ENCODE measurements around the gene CHKB. TPM values are rescaled to one million over a fixed set of nuclear protein-coding genes. Genes with fewer than 3 reads are reported as not detected.

The CHKB gene
- total and polyA plus RNA-seq, 2 donors (not counting 1 experiment from before 2014, with no cell fraction given), result 21.9 to 22.8 TPM

- Histone ChIP-seq H3K79me2 (ENCODE audit: control insufficient read depth, insufficient read depth, low read length) (no peaks in the 10 kb centered on the region), H3K36me3 (ENCODE audit: control insufficient read depth, insufficient read depth, low read length) (no peaks in the 10 kb centered on the region), H3K4me1 (ENCODE audit: control insufficient read depth, extremely low read depth, insufficient read depth, low read length) (no peaks in the 10 kb centered on the region), H3K4me3 (replicated peaks in 1 of 4; ENCODE audit: control extremely low read depth in 1 of 4, insufficient read depth in 1 of 4, low read depth in 3 of 4, low read length in 4 of 4) (no peak overlapping the region), H3K4me2 (ENCODE audit: extremely low read depth, insufficient read depth, low read length) (no peak overlapping the region), H4K20me1 (ENCODE audit: control insufficient read depth, extremely low read depth, insufficient read depth, low read length) (no peaks in the 10 kb centered on the region), H3K9ac (ENCODE audit: insufficient read depth, low read length) (no peak overlapping the region), H3K9me3 (ENCODE audit: control insufficient read depth, insufficient read depth, low read depth, low read length) (no peaks in the 10 kb centered on the region), H3K27ac (ENCODE audit: insufficient read depth, low read length) (no peak overlapping the region), H3K27me3 (ENCODE audit: control insufficient read depth, insufficient read depth, low read length) (peaks cover 21% of the 10 kb centered on the region), H2AFZ (ENCODE audit: low read length) (no peak overlapping the region)
- TF ChIP-seq EZH2 (IDR thresholded peaks at IDR 0.05; ENCODE audit: low read length, missing control alignments), result no peak
- no peak for TF ChIP-seq CTCF (conservative IDR thresholded peaks at IDR 0.05 in 1 of 2, IDR thresholded peaks at IDR 0.05 in 1 of 2; ENCODE audit: low read depth in 1 of 2, low read length in 2 of 2)
- DNase-seq (ENCODE audit: low read depth in 2 of 2), result no peak
Measured at GRCh38 chr22:50605002-50605612, 22.5 kb upstream of the CHKB start.

GRCh38 chr22:50604256-50605001, 21.8 kb upstream of the CHKB start:
- Histone ChIP-seq H3K4me1 (ENCODE audit: control insufficient read depth, extremely low read depth, insufficient read depth, low read length) (no peaks in the 10 kb centered on the region), H3K27me3 (ENCODE audit: control insufficient read depth, insufficient read depth, low read length) (peaks cover 25% of the 10 kb centered on the region), H3K36me3 (ENCODE audit: control insufficient read depth, insufficient read depth, low read length) (no peaks in the 10 kb centered on the region), H2AFZ (ENCODE audit: low read length) (no peak overlapping the region), H4K20me1 (ENCODE audit: control insufficient read depth, extremely low read depth, insufficient read depth, low read length) (no peaks in the 10 kb centered on the region), H3K9ac (ENCODE audit: insufficient read depth, low read length) (no peak overlapping the region), H3K4me2 (ENCODE audit: extremely low read depth, insufficient read depth, low read length) (no peak overlapping the region), H3K79me2 (ENCODE audit: control insufficient read depth, insufficient read depth, low read length) (no peaks in the 10 kb centered on the region), H3K9me3 (ENCODE audit: control insufficient read depth, insufficient read depth, low read depth, low read length) (no peaks in the 10 kb centered on the region), H3K4me3 (replicated peaks in 1 of 4; ENCODE audit: control extremely low read depth in 1 of 4, insufficient read depth in 1 of 4, low read depth in 3 of 4, low read length in 4 of 4) (no peak overlapping the region), H3K27ac (ENCODE audit: insufficient read depth, low read length) (no peak overlapping the region)
- TF ChIP-seq CTCF (conservative IDR thresholded peaks at IDR 0.05 in 1 of 2, IDR thresholded peaks at IDR 0.05 in 1 of 2; ENCODE audit: low read depth in 1 of 2, low read length in 2 of 2), result no peak
- TF ChIP-seq EZH2 (IDR thresholded peaks at IDR 0.05; ENCODE audit: low read length, missing control alignments), result no peak
- DNase-seq (ENCODE audit: low read depth in 2 of 2), result no peak

GRCh38 chr22:50603511-50604255, 21.0 kb upstream of the CHKB start:
- Histone ChIP-seq H3K27ac (ENCODE audit: insufficient read depth, low read length) (no peak overlapping the region), H3K4me2 (ENCODE audit: extremely low read depth, insufficient read depth, low read length) (no peak overlapping the region), H3K4me1 (ENCODE audit: control insufficient read depth, extremely low read depth, insufficient read depth, low read length) (no peaks in the 10 kb centered on the region), H4K20me1 (ENCODE audit: control insufficient read depth, extremely low read depth, insufficient read depth, low read length) (no peaks in the 10 kb centered on the region), H3K4me3 (replicated peaks in 1 of 4; ENCODE audit: control extremely low read depth in 1 of 4, insufficient read depth in 1 of 4, low read depth in 3 of 4, low read length in 4 of 4) (no peak overlapping the region), H3K9me3 (ENCODE audit: control insufficient read depth, insufficient read depth, low read depth, low read length) (no peaks in the 10 kb centered on the region), H2AFZ (ENCODE audit: low read length) (no peak overlapping the region), H3K36me3 (ENCODE audit: control insufficient read depth, insufficient read depth, low read length) (no peaks in the 10 kb centered on the region), H3K79me2 (ENCODE audit: control insufficient read depth, insufficient read depth, low read length) (no peaks in the 10 kb centered on the region), H3K27me3 (ENCODE audit: control insufficient read depth, insufficient read depth, low read length) (peaks cover 25% of the 10 kb centered on the region), H3K9ac (ENCODE audit: insufficient read depth, low read length) (no peak overlapping the region)
- TF ChIP-seq CTCF (conservative IDR thresholded peaks at IDR 0.05 in 1 of 2, IDR thresholded peaks at IDR 0.05 in 1 of 2; ENCODE audit: low read depth in 1 of 2, low read length in 2 of 2) (no peak), EZH2 (IDR thresholded peaks at IDR 0.05; ENCODE audit: low read length, missing control alignments) (peak; percentile 59)
- DNase-seq (ENCODE audit: low read depth in 2 of 2), result no peak

Data from fibroblast of lung (primary cell).